Left colon (tissue), 2 donors: ENCODE measurements around the gene CERS6. TPM values are rescaled to one million over a fixed set of nuclear protein-coding genes. Genes with fewer than 3 reads are reported as not detected.

Experiments used
- ATAC-seq: fragments of 200-7000 bp; cut with Tn5 transposase; one replicate; pipeline ENCODE4 v1.9.1; 2020; ENCODE audit warnings: mild to moderate bottlenecking, moderate library complexity
- DNase-seq, 2 donors: peaks; one replicate each; pipeline ENCODE4 v3.0.0-alpha.2; 2020
- intact Hi-C, 2 donors: fragments of 100-400 bp; cut with DNase I in 1 of 2; cut with micrococcal nuclease in 1 of 2; formaldehyde crosslinking; loops; one replicate each; pipeline versions ENCODE4 v1.11.2 to v1.14.0; 2022; cut with DNase I, micrococcal nuclease
- total RNA-seq, 2 donors: library from RNA; stranded (reverse); fragmentation: NEBNext Ultra II Directional; extraction: Animal tissue kit (Norgen Biotek cat#: 25700); gene quantifications; one replicate each; pipeline ENCODE4 v1.2.1, GENCODE V29; 2021
- donor health status: DM: no; HTN: no; CAD: no.
- donor health status: DM: yes; HTN: yes; CAD: no.

The CERS6 gene
- total RNA-seq, 2 donors from 2014 or later: 64.4 to 67.2 TPM

DNA sequence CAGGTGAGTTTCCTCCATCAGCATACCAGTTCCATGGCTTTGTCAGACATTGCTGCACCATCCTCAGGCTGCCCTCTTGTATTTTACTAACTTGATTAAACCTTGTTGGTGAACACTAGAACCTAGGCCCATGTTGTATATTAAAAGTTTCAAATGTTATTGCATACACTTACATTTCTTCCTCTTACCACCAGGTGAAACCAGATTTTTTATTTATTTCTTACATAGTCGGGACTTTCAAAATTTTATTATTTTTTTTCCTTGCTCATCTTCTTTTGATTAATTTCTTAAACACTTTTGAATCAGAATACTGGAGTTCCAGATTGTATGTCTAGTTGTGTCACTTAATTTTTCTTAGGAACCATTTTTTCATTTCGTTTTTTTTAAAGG is 5.9 kb downstream of the CERS6 start:
- ATAC-seq: no peak
- DNase-seq: no peak
- intact Hi-C loops: no loop called here

DNA sequence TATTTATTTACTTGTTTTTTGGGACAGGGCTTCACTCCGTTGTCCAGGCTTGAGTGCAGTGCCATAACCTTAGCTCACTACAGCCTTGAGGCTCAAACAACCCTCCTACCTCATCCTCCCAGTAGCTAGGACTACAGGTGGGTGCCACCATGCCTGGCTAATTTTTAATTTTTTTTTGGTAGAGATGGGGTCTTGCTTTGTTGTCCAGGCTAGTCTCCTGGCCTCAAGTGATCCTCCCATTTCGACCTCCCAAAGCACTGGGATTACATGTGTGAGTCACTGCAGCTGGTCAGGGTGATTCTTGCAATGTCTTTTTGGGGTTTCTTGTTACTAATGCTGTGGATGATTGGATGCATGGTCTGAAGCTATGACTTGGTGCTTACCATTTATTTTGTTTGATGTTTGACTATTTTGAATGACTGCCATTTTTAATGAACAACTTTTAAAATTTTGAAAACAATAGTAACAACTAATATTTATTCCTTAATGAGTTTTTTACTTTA is 6.5 kb downstream of the CERS6 start:
- intact Hi-C loops: no loop called here
- DNase-seq (no peak), ATAC-seq (no peak)

DNA sequence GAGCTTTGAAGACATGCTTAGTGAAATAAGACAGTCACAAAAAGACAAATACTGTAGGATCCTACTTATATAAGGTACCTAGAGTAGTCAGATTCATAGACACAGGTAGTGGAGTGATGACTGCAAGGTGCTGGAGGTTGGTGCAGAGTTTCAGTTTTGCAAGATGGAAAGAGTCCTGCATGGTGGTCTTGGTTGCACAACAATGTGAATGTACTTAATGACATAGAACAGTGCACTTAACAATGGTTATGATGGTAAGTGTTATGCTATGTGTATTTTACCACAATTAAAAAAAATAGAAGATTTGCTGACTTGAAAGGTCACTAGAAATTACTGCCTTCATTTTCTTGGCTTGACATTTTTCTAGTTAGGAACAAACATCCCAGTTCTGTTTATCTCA is 9.5 kb downstream of the CERS6 start:
- DNase-seq (no peak), ATAC-seq (no peak)
- intact Hi-C loops: no loop called here

DNA sequence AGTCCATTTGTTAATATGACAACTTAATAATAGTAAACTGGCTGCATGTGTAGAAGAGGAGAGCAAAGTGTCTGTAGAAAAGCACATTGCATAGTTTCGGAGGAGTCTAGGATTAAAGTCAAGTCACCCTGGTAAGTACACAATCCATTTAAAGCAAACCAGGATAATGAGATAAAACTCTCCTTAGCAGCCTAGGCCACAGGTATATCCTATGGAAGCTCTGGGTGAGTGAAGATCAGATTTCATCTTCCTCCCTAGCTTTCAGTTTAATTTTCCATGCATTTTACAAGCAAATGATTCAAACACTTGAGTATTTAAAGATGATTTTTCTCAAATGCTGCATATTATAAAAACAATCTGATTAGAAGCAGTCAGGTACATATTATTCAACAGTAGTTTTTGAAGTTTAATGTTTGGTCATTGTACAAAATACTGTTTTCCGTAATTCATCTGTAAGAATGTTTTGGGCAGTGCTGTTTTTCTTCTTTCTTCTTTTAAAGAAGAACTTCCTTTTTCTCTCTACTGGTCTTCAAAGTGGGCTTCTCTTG is 10.2 kb downstream of the CERS6 start:
- no peak for DNase-seq
- intact Hi-C loops: no loop called here
- peak; percentile 30 for ATAC-seq

DNA sequence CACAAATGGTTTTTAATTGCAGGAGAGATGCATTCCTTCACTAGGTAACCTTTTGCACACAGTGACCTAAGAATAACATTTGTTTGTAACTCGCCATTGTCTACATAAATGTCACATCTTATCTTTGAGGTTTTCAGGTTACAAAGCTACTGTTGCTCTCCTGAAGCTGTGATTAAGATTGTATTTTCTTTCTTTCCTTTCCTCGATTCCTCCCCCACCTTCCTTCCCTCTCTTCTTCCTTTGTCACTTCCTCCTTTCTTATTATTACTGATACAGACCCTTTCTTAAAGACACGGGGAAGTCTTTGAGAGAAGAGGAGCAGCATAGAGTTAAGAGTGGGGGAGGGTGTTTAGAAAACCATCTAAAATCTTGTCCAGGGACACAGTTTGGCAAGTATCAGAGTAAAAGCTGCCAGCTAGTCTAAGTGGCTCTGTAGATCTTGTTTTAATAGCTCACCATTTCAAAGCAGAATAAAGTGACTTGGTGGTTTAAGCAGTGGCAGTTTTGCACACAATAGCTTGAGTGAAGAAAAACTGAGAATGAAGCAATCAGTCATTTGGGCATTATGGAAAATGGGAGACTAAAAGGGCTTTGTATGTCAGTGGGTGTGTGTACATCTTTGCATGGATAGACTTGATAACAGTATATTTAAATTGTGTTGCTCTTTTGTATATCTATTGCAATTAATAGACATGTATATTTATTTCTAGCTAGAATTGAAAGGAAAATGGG is 10.9 kb downstream of the CERS6 start:
- ATAC-seq: no peak
- intact Hi-C loops: no loop called here
- no peak for DNase-seq

DNA sequence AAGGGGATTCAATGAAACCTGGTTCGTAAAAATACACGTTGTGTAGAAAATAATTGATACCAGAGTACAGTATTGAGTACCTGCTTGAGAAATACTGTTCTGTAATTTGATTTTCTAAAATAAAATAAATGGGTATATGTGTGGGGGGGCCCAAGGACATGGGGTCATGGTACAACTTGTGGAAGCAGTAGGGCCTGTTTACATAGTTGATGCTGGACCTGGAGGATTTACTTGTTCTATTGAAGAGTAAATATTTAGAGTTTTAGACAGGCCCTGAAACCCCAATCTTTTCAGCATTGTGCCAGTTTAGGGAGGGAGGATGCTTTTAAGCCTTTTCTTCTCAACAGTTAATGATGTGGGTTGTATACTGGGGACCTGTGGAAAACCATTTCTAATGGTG is 11.7 kb downstream of the CERS6 start:
- DNase-seq (no peak), ATAC-seq (no peak)
- intact Hi-C loops: no loop called here

DNA sequence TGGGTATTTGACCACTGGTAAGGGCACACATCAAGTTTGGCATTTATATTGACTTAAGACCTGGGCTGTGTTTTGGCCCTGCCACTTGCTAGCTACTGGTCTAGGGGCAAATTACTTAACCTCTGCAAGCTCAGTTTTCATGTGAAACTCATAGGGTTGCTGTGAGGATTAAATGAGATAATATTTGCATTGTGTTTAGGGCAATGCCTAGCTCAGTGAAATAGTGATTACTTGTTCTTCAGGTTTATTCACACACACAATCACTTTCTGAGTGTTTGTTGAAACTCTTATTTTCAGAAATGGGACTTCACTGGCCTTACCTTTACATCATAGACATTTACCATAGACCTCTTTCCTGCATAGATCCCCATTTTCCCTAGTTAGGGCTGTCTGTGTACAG is 12.3 kb downstream of the CERS6 start:
- ATAC-seq: no peak
- intact Hi-C loops: no loop called here
- DNase-seq: no peak

DNA sequence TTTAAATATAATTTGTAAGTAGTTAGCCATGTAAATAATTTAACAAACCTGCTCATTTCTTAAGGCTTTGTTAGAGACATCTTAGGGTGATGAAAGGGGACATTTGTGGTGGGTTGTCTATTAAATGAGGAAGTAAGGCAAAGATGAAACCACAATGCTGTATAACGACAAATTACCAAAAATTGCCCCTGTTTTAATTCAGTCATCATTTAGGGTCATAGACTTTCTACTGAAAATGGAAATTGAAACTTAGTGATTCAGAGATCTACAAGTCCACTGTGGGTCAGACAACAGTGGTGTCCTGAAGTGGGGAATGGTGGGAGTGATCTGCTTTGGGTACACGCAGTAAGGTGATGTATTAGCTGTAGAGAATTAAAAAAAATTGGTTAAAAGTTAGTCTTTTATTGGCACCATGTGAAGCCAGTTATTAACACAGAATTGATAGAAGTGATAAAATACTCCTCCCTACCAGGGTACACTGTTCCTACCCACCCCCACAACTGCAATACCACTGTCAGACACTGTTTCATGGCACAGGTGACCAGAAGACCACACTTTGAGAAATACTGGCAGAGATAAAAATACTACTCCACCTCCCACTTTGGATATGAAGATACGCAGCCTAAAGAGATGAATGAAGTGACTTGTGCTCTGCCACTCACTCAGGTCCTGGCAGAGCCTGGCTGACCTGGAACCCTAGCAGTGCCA is 13.4 kb downstream of the CERS6 start:
- DNase-seq (no peak), ATAC-seq (no peak)
- intact Hi-C loops: no loop called here

DNA sequence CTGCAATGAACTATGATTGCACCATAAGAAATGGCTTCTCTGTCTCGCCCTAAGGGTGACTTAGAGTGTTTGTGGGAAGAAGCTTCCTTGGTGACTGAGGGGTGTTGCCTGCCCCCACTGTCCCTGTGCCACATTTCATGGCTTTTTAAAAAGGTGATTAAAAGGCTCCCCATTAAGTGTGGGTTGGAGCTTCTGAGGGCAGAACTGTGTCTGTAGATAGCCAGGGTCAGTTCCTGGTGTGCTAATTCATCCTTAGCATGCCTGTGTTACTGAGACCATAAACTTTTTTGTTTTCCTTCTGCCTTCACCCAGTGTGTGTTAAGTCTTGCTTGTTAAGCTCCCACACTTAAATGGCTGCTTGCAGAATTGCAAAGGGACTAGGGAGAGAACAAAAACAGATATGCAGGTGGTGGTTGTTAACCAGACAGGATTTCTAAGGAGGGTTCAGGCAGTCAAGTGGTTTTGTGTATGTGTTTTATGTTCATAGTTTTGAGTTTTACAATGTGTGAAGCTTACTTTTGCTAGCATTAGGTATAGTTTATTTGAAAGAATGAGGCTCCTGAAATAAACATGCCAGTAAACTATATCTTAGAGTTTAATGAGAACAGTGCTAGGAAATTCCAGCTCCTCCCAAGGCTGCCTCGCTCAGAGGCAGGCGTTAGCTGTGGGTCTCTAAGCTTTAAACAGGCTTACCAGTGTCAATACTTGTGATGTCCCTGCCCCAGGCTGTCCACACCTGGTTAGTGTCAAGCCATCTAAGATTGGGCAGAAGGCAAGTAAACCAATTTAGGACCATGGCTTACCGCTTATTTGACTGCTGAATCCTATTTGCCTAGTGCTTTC is 14.5 kb downstream of the CERS6 start:
- intact Hi-C loops: no loop called here
- ATAC-seq: peak; percentile 77
- no peak for DNase-seq

DNA sequence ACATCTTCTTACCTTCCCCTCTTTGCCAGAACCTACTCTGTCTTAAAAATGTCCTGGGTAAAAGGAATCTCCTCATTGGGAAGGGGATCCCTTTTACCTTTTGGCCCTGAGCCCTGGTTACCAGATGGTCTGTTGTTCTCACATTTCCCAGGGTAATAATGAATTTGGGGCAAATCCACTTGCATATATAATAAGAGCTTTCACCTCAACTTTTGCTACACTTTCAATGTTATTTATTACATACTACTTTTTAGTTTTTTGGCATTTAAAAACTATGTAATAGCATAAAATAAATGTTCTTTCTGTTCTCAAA is 15.0 kb downstream of the CERS6 start:
- ATAC-seq: no peak
- intact Hi-C loops: no loop called here

DNA sequence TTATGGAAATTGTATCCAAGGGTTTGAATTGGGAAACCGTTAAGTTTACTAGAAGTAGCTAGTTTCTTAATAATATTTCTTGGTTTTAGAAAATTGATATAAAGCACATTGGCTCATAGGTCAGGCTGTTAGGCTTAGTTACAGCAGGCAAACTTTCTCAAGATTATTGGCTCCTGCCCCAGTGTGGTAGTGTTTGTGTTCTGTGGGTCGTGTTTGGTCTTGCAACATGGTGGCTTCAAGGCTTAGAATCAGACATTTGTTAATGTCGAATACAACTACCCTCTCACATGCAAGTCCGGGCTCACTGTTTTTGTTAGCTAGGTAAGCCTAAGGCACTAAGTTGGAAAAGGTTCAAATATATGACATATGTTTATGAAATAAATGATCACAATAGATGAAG is 19.6 kb downstream of the CERS6 start:
- ATAC-seq (no peak), DNase-seq (no peak)
- intact Hi-C loops: no loop called here

More for the DNA sequence above, 15.0 kb downstream of the CERS6 start:
- no peak for DNase-seq

DNA sequence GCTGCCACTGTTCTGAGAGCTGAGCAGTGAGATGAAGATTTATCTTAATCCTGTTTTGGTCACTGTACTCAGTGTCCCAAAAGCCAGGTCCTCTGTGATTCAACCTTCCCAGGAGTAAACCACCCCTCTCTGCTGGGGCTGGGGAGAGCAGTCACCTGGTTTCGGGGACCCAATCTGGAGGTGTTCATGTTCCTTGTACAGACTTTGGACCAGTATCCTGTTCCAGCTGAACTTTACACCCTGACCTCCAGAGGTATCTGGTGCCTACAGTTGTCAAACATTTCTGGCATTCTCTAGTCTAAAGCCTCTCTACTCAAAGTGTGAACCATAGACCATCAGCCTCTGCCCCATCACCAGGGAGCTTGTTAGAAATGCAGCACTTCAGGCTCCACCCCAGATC is 22.1 kb downstream of the CERS6 start:
- ATAC-seq: peak; percentile 18
- no peak for DNase-seq
- intact Hi-C loops: no loop called here

DNA sequence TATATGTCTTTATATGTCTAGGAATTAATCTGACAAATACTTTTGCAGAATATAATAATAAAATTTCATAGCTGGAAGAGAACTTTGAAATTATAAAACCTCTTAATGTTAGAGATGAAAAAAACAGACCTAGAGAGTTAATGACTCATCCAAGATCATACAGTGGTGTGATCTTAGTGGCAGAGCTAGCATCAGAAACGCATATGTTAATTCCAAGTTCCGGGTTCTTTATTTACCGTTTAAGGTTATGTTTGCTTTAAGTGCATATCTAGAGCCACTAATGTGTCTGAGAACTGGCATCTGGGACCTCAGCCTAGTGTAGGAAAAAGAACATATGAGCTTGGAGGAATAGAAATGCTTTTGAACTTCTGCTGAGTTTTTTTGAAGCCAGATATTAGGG is 24.3 kb downstream of the CERS6 start:
- intact Hi-C loops: no loop called here
- ATAC-seq (peak; percentile 91), DNase-seq (no peak)

DNA sequence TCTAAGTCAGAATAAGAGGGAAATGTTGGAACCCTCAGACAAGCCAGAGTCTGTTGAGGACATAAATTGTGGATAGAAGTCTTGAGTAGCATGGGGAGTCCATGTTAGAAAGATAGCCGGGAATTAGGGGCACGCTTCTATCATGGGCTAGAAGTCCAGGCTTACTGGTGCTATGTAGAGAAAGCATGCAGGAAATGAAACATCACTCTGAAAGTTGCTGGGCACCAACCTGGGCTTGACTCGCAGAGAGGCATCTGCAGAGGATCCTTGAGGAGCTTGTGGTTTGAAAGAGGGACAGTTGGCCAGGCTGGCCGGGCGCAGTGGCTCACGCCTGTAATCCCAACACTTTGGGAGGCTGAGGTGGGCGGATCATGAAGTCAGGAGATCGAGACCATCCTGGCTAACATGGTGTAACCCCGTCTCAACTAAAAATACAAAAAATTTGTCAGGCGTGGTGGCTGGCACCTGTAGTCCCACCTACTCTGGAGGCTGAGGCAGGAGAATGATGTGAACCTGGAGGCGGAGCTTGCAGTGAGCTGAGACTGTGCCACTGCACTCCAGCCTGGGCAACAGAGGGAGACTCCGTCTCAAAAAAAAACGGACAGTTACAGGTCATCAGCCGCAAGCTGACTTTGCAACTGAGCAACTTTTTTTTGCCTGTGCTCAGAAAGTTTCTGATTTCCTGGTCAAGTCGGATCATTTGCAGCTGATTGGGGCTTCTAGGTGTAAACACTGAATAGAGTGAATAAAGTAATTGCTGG is 24.9 kb downstream of the CERS6 start:
- ATAC-seq (peak; percentile 49), DNase-seq (no peak)
- intact Hi-C loops: no loop called here

DNA sequence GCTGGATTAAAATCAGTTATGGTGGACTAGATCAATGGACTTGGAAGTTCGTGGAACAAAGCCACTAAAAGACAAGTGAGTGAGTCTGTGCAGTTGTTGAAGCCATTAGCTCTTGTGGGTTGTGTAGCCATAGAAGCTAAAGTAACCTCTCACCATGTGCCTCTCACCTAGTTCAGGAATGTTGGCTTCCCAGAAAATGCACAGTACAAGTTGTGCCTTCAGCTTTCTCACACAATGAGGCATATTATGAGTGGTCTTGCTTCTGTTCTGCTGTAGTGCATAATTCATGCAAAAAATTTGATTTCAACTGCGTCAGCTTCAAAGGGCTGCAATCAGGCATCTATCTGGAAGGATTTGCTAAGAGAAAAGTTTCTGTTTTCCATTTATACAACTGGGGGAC is 26.2 kb downstream of the CERS6 start:
- DNase-seq: no peak
- ATAC-seq: no peak
- intact Hi-C loops: no loop called here

DNA sequence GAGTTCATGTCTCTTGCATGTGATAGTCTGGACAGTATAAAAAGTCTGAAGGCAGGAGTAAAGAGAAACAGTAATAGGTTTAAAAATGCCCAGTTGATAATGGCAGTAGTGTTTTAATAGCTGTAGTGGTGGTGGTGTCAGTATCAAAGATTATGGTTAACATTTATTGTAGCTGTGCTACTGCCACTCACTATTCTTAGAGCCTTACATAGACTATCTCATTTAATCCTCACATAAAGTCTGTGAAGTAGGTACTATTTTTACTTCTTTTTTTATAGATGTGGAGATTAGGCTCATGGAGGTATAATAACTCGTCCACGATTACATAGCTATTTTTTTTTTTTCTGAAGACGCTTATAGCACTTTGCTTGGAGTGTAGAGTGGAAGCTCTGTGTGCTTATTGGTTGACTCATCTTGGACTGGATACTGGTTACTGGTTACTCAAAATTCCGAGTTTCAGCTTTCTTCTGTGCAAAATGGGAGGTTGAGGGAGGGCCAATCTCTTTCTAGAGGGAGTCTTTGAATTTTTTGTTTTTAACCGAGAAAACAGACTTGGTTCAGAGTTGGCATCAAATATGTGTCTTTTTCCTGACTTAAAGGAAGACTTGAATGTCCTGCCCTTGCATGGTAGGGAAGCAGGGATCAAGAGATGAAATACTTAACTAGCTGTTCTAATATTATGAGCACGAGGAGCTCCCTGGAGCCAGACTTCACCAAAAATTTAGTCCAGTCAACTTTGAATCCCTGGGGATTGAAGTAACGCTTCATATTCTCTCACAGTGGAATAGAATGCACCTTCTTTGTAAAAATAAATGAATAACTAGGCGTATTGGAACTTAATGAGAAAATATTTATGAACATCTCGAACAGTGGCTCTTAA is 27.1 kb downstream of the CERS6 start:
- DNase-seq (no peak), ATAC-seq (peak; percentile 6)
- intact Hi-C loops: no loop called here

DNA sequence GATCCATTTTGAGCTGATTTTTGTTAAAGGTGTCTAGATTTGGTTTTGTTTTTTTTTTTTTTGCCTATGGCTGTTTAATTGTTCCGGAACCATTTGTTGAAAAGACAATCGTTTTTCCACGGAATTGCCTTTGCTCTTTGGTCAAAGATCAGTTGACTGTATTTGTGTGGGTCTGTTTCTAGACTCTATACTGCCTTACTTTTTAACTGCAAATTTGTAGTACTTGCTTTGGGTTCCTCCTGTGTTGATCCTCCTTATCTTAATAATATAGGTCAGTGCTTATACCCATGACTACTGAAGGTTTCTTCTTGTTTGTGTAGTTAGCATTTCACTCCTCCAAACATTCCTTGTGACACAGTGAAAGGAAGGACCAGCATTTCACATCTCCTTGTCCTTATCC is 30.4 kb downstream of the CERS6 start:
- DNase-seq: no peak
- peak; percentile 59 for ATAC-seq
- intact Hi-C loops: no loop called here
